GM15510 (cell line): ENCODE measurements around the gene BAHCC1.

Experiments used
- POLR2A ChIP-seq: IDR thresholded peaks from 3 replicates; pipeline ENCODE4 v1.6.1; 2011; ENCODE audit warnings: borderline replicate concordance; ENCODE audit not compliant: insufficient read length; ENCODE audit errors: extremely low read depth

Gene BAHCC1

GRCh38 chr17:81365601-81366585 lies 29.4 kb upstream of the BAHCC1 start:
- TF ChIP-seq POLR2A = no peak

- no peak for TF ChIP-seq POLR2A
These were observed 28.6 kb upstream of the BAHCC1 start for GRCh38 chr17:81366648-81367047.

GRCh38 chr17:81367171-81367570 lies 28.1 kb upstream of the BAHCC1 start:
- no peak for TF ChIP-seq POLR2A

GRCh38 chr17:81368161-81369022 lies 26.9 kb upstream of the BAHCC1 start:
- no peak for TF ChIP-seq POLR2A

- no peak for TF ChIP-seq POLR2A
These were observed 25.0 kb upstream of the BAHCC1 start for GRCh38 chr17:81370294-81370693.

- TF ChIP-seq POLR2A = no peak
These were observed 23.1 kb upstream of the BAHCC1 start for GRCh38 chr17:81371910-81372760.

- TF ChIP-seq POLR2A = no peak
These were observed 21.6 kb upstream of the BAHCC1 start for GRCh38 chr17:81373536-81374160.

GRCh38 chr17:81374890-81375289 lies 20.4 kb upstream of the BAHCC1 start:
- no peak for TF ChIP-seq POLR2A

GRCh38 chr17:81376946-81377714 lies 18.1 kb upstream of the BAHCC1 start:
- no peak for TF ChIP-seq POLR2A

- no peak for TF ChIP-seq POLR2A
These were observed 16.2 kb upstream of the BAHCC1 start for GRCh38 chr17:81378941-81379511.

- no peak for TF ChIP-seq POLR2A
These were observed 15.7 kb upstream of the BAHCC1 start for GRCh38 chr17:81379523-81379942.

GRCh38 chr17:81380131-81380530 lies 15.1 kb upstream of the BAHCC1 start:
- TF ChIP-seq POLR2A = no peak

- TF ChIP-seq POLR2A = no peak
These were observed 14.4 kb upstream of the BAHCC1 start for GRCh38 chr17:81380666-81381518.
